GM12878 (cell line): Measurements from ENCODE around the gene NR2C2AP. TPM values are rescaled to one million over a fixed set of nuclear protein-coding genes. Genes with fewer than 3 reads are reported as not detected.
"Not testable (repeated sequence)": the region's sequence is repeated elsewhere in the genome, so short reads cannot be mapped to it uniquely, and the experiment has no call there.

ENCODE experiments used
- ATAC-seq: fragments of 200-7000 bp; cut with Tn5 transposase; 3 replicates; pipeline ENCODE4 v1.9.1; 2020; ENCODE audit warnings: mild to moderate bottlenecking, moderate library complexity
- BruUV-seq: library from RNA; stranded (reverse); fragments of 400-500 nt; replicated peaks from 2 replicates; lab custom pipeline; 2021; lab: Mats Ljungman, UMichigan
- CTCF ChIA-PET: fragments of 300-600 bp; sonication (Branson Sonifier 250); formaldehyde crosslinking; extraction: SDS; loops from one replicate; lab custom pipeline; 2021; ENCODE audit warnings: inconsistent platforms; lab: Yijun Ruan, JAX
- POLR2A ChIA-PET: fragments of 350-600 bp; formaldehyde crosslinking; extraction: SDS; loops from one replicate; lab custom pipeline; 2021; ENCODE audit warnings: inconsistent platforms; lab: Charles Lee
- RAD21 ChIA-PET: fragments of 300-600 bp; sonication (Branson Sonifier 250); formaldehyde crosslinking; loops from one replicate; lab custom pipeline; 2023; ENCODE audit warnings: antibody characterized with exemption; ENCODE audit not compliant: unreplicated experiment; lab: Charles Lee
- SMC1A ChIA-PET: fragments of 300-600 bp; sonication (Branson Sonifier 250); formaldehyde crosslinking; loops from one replicate; lab custom pipeline; 2023; ENCODE audit not compliant: unreplicated experiment, uncharacterized antibody; lab: Charles Lee
- DNase-seq: peaks from one replicate; pipeline ENCODE4 v3.0.0-alpha.2; 2011; ENCODE audit warnings: low read depth, low spot score
- FAIRE-seq: peaks from 3 replicates; lab custom pipeline; 2011; peaks lifted over from hg19 to GRCh38; lab: Jason Lieb, UNC
- H2AFZ ChIP-seq: 2 replicates; pipeline ENCODE4 v1.6.0; 2011; ENCODE audit warnings: low read depth, low read length, control low read depth; ENCODE audit not compliant: control insufficient read depth
- H3K27ac ChIP-seq: 2 replicates; pipeline ENCODE4 v1.5.1; 2011; ENCODE audit warnings: control low read depth; ENCODE audit not compliant: control insufficient read depth, insufficient read depth
- H3K27me3 ChIP-seq, 2 experiments: replicated peaks in 1 of 2; 2 replicates each; pipeline versions ENCODE4 v1.6.0 to v1.6.1; 2011; ENCODE audit warnings: low read length in 1 of 2; ENCODE audit not compliant: control insufficient read depth in 2 of 2, insufficient read depth in 2 of 2
- H3K36me3 ChIP-seq, 2 experiments: 2 replicates each; pipeline ENCODE4 v1.5.1; 2011; ENCODE audit warnings: low read length in 1 of 2; ENCODE audit not compliant: control insufficient read depth in 2 of 2, insufficient read depth in 2 of 2
- H3K4me1 ChIP-seq: 2 replicates; pipeline ENCODE4 v1.6.1; 2011; ENCODE audit warnings: mild to moderate bottlenecking, low read length, moderate library complexity, mixed read lengths; ENCODE audit not compliant: control insufficient read depth, insufficient read depth
- H3K4me2 ChIP-seq: 2 replicates; pipeline ENCODE4 v1.6.0; 2011; ENCODE audit warnings: control low read depth; ENCODE audit not compliant: control insufficient read depth, insufficient read depth
- H3K4me3 ChIP-seq: fragments of 200-600 bp; sonication (generic); 2 replicates; pipeline ENCODE4 v1.5.1; 2016
- H3K79me2 ChIP-seq: 2 replicates; pipeline ENCODE4 v1.6.0; 2011; ENCODE audit warnings: low read length; ENCODE audit not compliant: control insufficient read depth, insufficient read depth
- H3K9ac ChIP-seq: 2 replicates; pipeline ENCODE4 v1.8.0; 2011; ENCODE audit warnings: low read length, control low read depth, mixed read lengths; ENCODE audit not compliant: control insufficient read depth, insufficient read depth
- H3K9me3 ChIP-seq: replicated peaks from 3 replicates; pipeline ENCODE4 v1.5.1; 2011; ENCODE audit warnings: mild to moderate bottlenecking, low read length; ENCODE audit not compliant: control insufficient read depth, insufficient read depth
- H4K20me1 ChIP-seq: 2 replicates; pipeline ENCODE4 v1.6.0; 2011; ENCODE audit not compliant: control insufficient read depth, insufficient read depth
- SPI1 ChIP-seq: IDR thresholded peaks from 2 replicates; pipeline ENCODE4 v1.6.1; 2011; ENCODE audit warnings: low read depth, mild to moderate bottlenecking, low read length, moderate library complexity, borderline replicate concordance; ENCODE audit not compliant: insufficient read depth
- TCF3 ChIP-seq: IDR thresholded peaks from 2 replicates; pipeline ENCODE4 v1.6.1; 2012; ENCODE audit warnings: low read depth, mild to moderate bottlenecking, low read length, borderline replicate concordance; ENCODE audit not compliant: insufficient read depth
- WGBS: methylation state at CpG from one replicate; pipeline ENCODE4 v1.1.6; 2016; ENCODE audit warnings: low lambda C conversion rate; ENCODE audit not compliant: insufficient replicate concordance, insufficient coverage; ENCODE audit errors: missing lambda C conversion rate; 5-methylcytosine and 5-hydroxymethylcytosine counted together
- in situ Hi-C: fragments of 300-500 bp; cut with MboI; formaldehyde crosslinking; loops from 9 replicates; pipeline ENCODE4 v1.14.3; 2018; ENCODE audit warnings: mixed read lengths
- intact Hi-C: fragments of 100-400 bp; cut with micrococcal nuclease; formaldehyde crosslinking; loops from one replicate; pipeline ENCODE4 v1.14.2; 2022; ENCODE audit not compliant: unreplicated experiment
- polyA plus RNA-seq, 11 experiments: library from polyadenylated mRNA; depleted of rRNA in 4 of 11; unstranded in 6 of 11; stranded (reverse) in 5 of 11; fragments of >200 nt; fragmentation: Nextera tagmentation in 4 of 11; fragmentation: Illumina TruSeq in 1 of 11; extraction: Ambion mirVana in 4 of 11; extraction: Trizol in 1 of 11; gene quantifications; 1 replicate in 1 of 11; 2 replicates in 10 of 11; pipeline versions ENCODE4 v1.2.1 to v1.2.3, GENCODE V29; 2011 to 2016; ENCODE audit warnings: inconsistent platforms in 2 of 11, missing spikeins in 2 of 11, low read depth in 1 of 11
- total RNA-seq, 4 experiments: library from RNA; depleted of rRNA in 3 of 4; stranded (reverse); fragments of >200 nt in 3 of 4; fragmentation: Illumina TruSeq in 1 of 4; extraction: Trizol in 1 of 4; gene quantifications; 2 replicates each; pipeline versions ENCODE4 v1.2.1 to v1.2.3, GENCODE V29; 2013 to 2021

NR2C2AP gene
- total and polyA plus RNA-seq, 10 of the 15 experiments (the other 5 are each of a cell fraction or from before 2014, with no cell fraction given), result 21.5 to 44.8 (median 28.1) TPM

GRCh38 chr19:19223060-19223459 lies 19.8 kb upstream of the NR2C2AP start:
- FAIRE-seq, result no peak
- H3K4me1 ChIP-seq, result peaks cover 4% of the 10 kb centered on the region
- ChIA-PET CTCF (no interaction called here), POLR2A (no interaction called here), RAD21 (no interaction called here), SMC1A (no interaction called here)
- no peaks in the 10 kb centered on the region for H3K9me3 ChIP-seq
- H3K36me3 ChIP-seq, result no peaks in the 10 kb centered on the region
- no peak for TF ChIP-seq TCF3
- TF ChIP-seq SPI1, result no peak
- 81% methylated on average over 5 of the region's 5 CpGs for WGBS
- H3K4me3 ChIP-seq, result no peak overlapping the region
- no peaks in the 10 kb centered on the region for H4K20me1 ChIP-seq
- no peak for ATAC-seq
- no peak overlapping the region for H3K27ac ChIP-seq
- H2AFZ ChIP-seq, result no peak overlapping the region
- no peaks in the 10 kb centered on the region for H3K79me2 ChIP-seq
- no peak overlapping the region for H3K4me2 ChIP-seq
- BruUV-seq, result no TSS peak
- in situ Hi-C loops, result no loop called here
- H3K27me3 ChIP-seq, result no peaks in the 10 kb centered on the region
- H3K9ac ChIP-seq, result no peak overlapping the region
- intact Hi-C loops, result no loop called here
- DNase-seq, result no peak

- H3K27ac ChIP-seq, POLR2A ChIA-PET, ATAC-seq, H2AFZ ChIP-seq, BruUV-seq, H3K9me3 ChIP-seq, H3K79me2 ChIP-seq, H3K36me3 ChIP-seq, intact Hi-C loops, CTCF ChIA-PET, H3K4me2 ChIP-seq, in situ Hi-C loops, H3K4me3 ChIP-seq, H3K27me3 ChIP-seq, H3K4me1 ChIP-seq, DNase-seq, H3K9ac ChIP-seq, H4K20me1 ChIP-seq, SMC1A ChIA-PET: not testable (repeated sequence)
- WGBS, result 18% methylated on average over 8 of the region's 8 CpGs
- RAD21 ChIA-PET, result interaction anchor here (0.6 kb wide), 1 partner anchor 77 kb away, joined by 3 read pairs; no protein-coding TSS in a partner anchor
- FAIRE-seq, result peak; percentile 85
These were observed 17.8 kb upstream of the NR2C2AP start for GRCh38 chr19:19221000-19221399.
